Parathyroid adenoma (tissue), 2 donors: ENCODE data around the gene RPS6KA2.

ENCODE experiments used
- H2AFZ ChIP-seq: fragments of 300-600 bp; sonication (generic); one replicate; pipeline ENCODE4 v1.7.0; 2017; ENCODE audit warnings: antibody characterized with exemption, mild to moderate bottlenecking
- H3K27ac ChIP-seq: fragments of 300-600 bp; sonication (generic); one replicate; pipeline ENCODE4 v1.7.0; 2017
- H3K27me3 ChIP-seq: fragments of 300-600 bp; sonication (generic); one replicate; pipeline ENCODE4 v1.7.0; 2017; ENCODE audit warnings: low read length; ENCODE audit not compliant: control insufficient read depth, insufficient read depth
- H3K36me3 ChIP-seq: fragments of 300-600 bp; sonication (generic); one replicate; pipeline ENCODE4 v1.7.0; 2017; ENCODE audit warnings: low read length; ENCODE audit not compliant: control insufficient read depth, insufficient read depth
- H3K4me1 ChIP-seq: fragments of 300-600 bp; sonication (generic); one replicate; pipeline ENCODE4 v1.7.0; 2017; ENCODE audit warnings: control low read depth
- H3K4me2 ChIP-seq: fragments of 300-600 bp; sonication (generic); one replicate; pipeline ENCODE4 v1.7.0; 2017; ENCODE audit warnings: low read length
- H3K4me3 ChIP-seq: fragments of 300-600 bp; sonication (generic); one replicate; pipeline ENCODE4 v1.7.0; 2017; ENCODE audit warnings: low read depth, low read length
- H3K79me2 ChIP-seq: fragments of 300-600 bp; sonication (generic); one replicate; pipeline ENCODE4 v1.7.0; 2017; ENCODE audit warnings: control low read depth
- H3K9ac ChIP-seq: fragments of 300-600 bp; sonication (generic); one replicate; pipeline ENCODE4 v1.7.0; 2017; ENCODE audit warnings: mild to moderate bottlenecking
- H3K9me3 ChIP-seq: fragments of 300-600 bp; sonication (generic); one replicate; pipeline ENCODE4 v1.7.0; 2017; ENCODE audit warnings: low read length; ENCODE audit not compliant: control insufficient read depth
- CTCF ChIP-seq: fragments of 300-600 bp; sonication (generic); IDR thresholded peaks from one replicate; pipeline ENCODE4 v1.7.0; 2017; ENCODE audit warnings: antibody characterized with exemption, mild to moderate bottlenecking
- donor health status: primary hyperparathyroidism.

The RPS6KA2 gene

GRCh38 chr6:166643891-166644590 lies 17.0 kb upstream of the RPS6KA2 start:
- H3K4me3 ChIP-seq: no peak overlapping the region
- H3K4me2 ChIP-seq: no peak overlapping the region
- no peak overlapping the region for H3K9ac ChIP-seq
- H3K4me1 ChIP-seq: peaks cover 10% of the 10 kb centered on the region
- H3K27ac ChIP-seq: no peak overlapping the region
- H3K27me3 ChIP-seq: no peaks in the 10 kb centered on the region
- TF ChIP-seq CTCF: no peak
- no peak overlapping the region for H2AFZ ChIP-seq
- no peaks in the 10 kb centered on the region for H3K36me3 ChIP-seq
- H3K79me2 ChIP-seq: no peaks in the 10 kb centered on the region
- no peaks in the 10 kb centered on the region for H3K9me3 ChIP-seq

- no peak overlapping the region for H3K9ac ChIP-seq
- no peaks in the 10 kb centered on the region for H3K9me3 ChIP-seq
- no peak overlapping the region for H3K4me3 ChIP-seq
- H3K36me3 ChIP-seq: no peaks in the 10 kb centered on the region
- H3K4me2 ChIP-seq: no peak overlapping the region
- H3K79me2 ChIP-seq: no peaks in the 10 kb centered on the region
- no peak overlapping the region for H3K27ac ChIP-seq
- no peak for TF ChIP-seq CTCF
- peaks cover 10% of the 10 kb centered on the region for H3K4me1 ChIP-seq
- no peak overlapping the region for H2AFZ ChIP-seq
- H3K27me3 ChIP-seq: no peaks in the 10 kb centered on the region
Measured at GRCh38 chr6:166642646-166643045, 15.6 kb upstream of the RPS6KA2 start.

- Histone ChIP-seq H3K27ac (no peak overlapping the region), H3K4me1 (peaks cover 10% of the 10 kb centered on the region), H3K4me2 (no peak overlapping the region), H3K79me2 (no peaks in the 10 kb centered on the region), H3K9me3 (no peaks in the 10 kb centered on the region), H3K9ac (no peak overlapping the region), H2AFZ (peak overlapping the region; percentile 85), H3K36me3 (no peaks in the 10 kb centered on the region), H3K4me3 (no peak overlapping the region), H3K27me3 (no peaks in the 10 kb centered on the region)
- no peak for TF ChIP-seq CTCF
Measured at GRCh38 chr6:166640342-166641043, 13.4 kb upstream of the RPS6KA2 start.

GRCh38 chr6:166639921-166640320 lies 12.9 kb upstream of the RPS6KA2 start:
- Histone ChIP-seq H3K9me3 (no peaks in the 10 kb centered on the region), H3K4me2 (no peak overlapping the region), H3K4me3 (no peak overlapping the region), H3K4me1 (peaks cover 10% of the 10 kb centered on the region), H3K9ac (no peak overlapping the region), H3K79me2 (no peaks in the 10 kb centered on the region), H3K27ac (no peak overlapping the region), H3K27me3 (no peaks in the 10 kb centered on the region), H2AFZ (peak overlapping the region; percentile 85), H3K36me3 (no peaks in the 10 kb centered on the region)
- TF ChIP-seq CTCF: no peak

GRCh38 chr6:166638573-166638964 lies 11.5 kb upstream of the RPS6KA2 start:
- H3K9me3 ChIP-seq: no peaks in the 10 kb centered on the region
- peaks cover 13% of the 10 kb centered on the region for H3K4me1 ChIP-seq

More at GRCh38 chr6:166638573-166638964, 11.5 kb upstream of the RPS6KA2 start:
- no peak overlapping the region for H2AFZ ChIP-seq
- H3K79me2 ChIP-seq: no peaks in the 10 kb centered on the region
- no peaks in the 10 kb centered on the region for H3K27me3 ChIP-seq
- no peak for TF ChIP-seq CTCF
- H3K36me3 ChIP-seq: no peaks in the 10 kb centered on the region
- H3K9ac ChIP-seq: no peak overlapping the region
- H3K4me2 ChIP-seq: no peak overlapping the region
- H3K4me3 ChIP-seq: no peak overlapping the region
- no peak overlapping the region for H3K27ac ChIP-seq
